H1 (cell line): Measurements from ENCODE around the gene LRRC74A. TPM values are rescaled to one million over a fixed set of nuclear protein-coding genes. Genes with fewer than 3 reads are reported as not detected.
A peak's percentile ranks its signal among the peaks of the same experiment; 100 is the strongest.

Experiments
- CTCF ChIA-PET: fragments of 300-600 bp; sonication (Branson Sonifier 250); formaldehyde crosslinking; loops from one replicate; lab custom pipeline; 2021; ENCODE audit not compliant: partially characterized antibody; lab: Charles Lee
- POLR2A ChIA-PET: fragments of 300-600 bp; sonication (Branson Sonifier 250); formaldehyde crosslinking; loops from one replicate; lab custom pipeline; 2021; ENCODE audit warnings: inconsistent platforms; ENCODE audit not compliant: partially characterized antibody; lab: Charles Lee
- DNase-seq, 2 experiments: peaks; one replicate each; pipeline versions ENCODE4 v3.0.0 to v3.0.0-alpha.2; 2010 to 2022; ENCODE audit warnings: low spot score in 2 of 2, low read depth in 1 of 2, mixed read lengths in 1 of 2
- FAIRE-seq: peaks from 2 replicates; lab custom pipeline; 2011; peaks lifted over from hg19 to GRCh38; lab: Jason Lieb, UNC
- H2AFZ ChIP-seq: 2 replicates; pipeline ENCODE4 v1.8.1; 2012; ENCODE audit warnings: low read length, inconsistent platforms
- H2AK5ac ChIP-seq: 2 replicates; pipeline ENCODE4 v1.6.1; 2013; ENCODE audit warnings: low read depth, low read length
- H2BK120ac ChIP-seq: replicated peaks from 2 replicates; pipeline ENCODE3; 2013; ENCODE audit warnings: low read depth, low read length, inconsistent platforms
- H2BK12ac ChIP-seq: 2 replicates; pipeline ENCODE4 v1.6.1; 2013; ENCODE audit warnings: low read depth, low read length
- H2BK15ac ChIP-seq: 2 replicates; pipeline ENCODE4 v1.6.1; 2013; ENCODE audit warnings: low read length
- H2BK20ac ChIP-seq: 2 replicates; pipeline ENCODE4 v1.6.1; 2013; ENCODE audit warnings: low read length
- H2BK5ac ChIP-seq: 2 replicates; pipeline ENCODE4 v1.6.1; 2013; ENCODE audit warnings: low read depth, low read length
- H3K14ac ChIP-seq: 2 replicates; pipeline ENCODE4 v1.6.1; 2013; ENCODE audit warnings: inconsistent platforms; ENCODE audit not compliant: insufficient read length
- H3K18ac ChIP-seq: 2 replicates; pipeline ENCODE4 v1.6.1; 2013; ENCODE audit warnings: low read length; ENCODE audit errors: extremely low read depth
- H3K23ac ChIP-seq: 2 replicates; pipeline ENCODE4 v1.6.1; 2013; ENCODE audit warnings: inconsistent platforms; ENCODE audit not compliant: insufficient read length
- H3K23me2 ChIP-seq: 2 replicates; pipeline ENCODE4 v1.6.1; 2013; ENCODE audit warnings: low read depth, low read length
- H3K27ac ChIP-seq: 2 replicates; pipeline ENCODE4 v1.6.1; 2011; ENCODE audit warnings: low read depth, low read length, inconsistent platforms
- H3K27me3 ChIP-seq, 4 experiments: replicated peaks in 1 of 4; 1 replicate in 1 of 4; 2 replicates in 3 of 4; pipeline versions ENCODE4 v1.6.1 to v1.8.1; 2011 to 2013; ENCODE audit warnings: low read length in 3 of 4, mild to moderate bottlenecking in 3 of 4, inconsistent platforms in 2 of 4, mixed read lengths in 2 of 4, moderate library complexity in 1 of 4; ENCODE audit not compliant: control insufficient read depth in 3 of 4, insufficient read depth in 3 of 4; ENCODE audit errors: extremely low read depth in 1 of 4
- H3K36me3 ChIP-seq, 4 experiments: 2 replicates each; pipeline versions ENCODE4 v1.6.1 to v1.8.1; 2011 to 2013; ENCODE audit warnings: mild to moderate bottlenecking in 4 of 4, low read length in 3 of 4, moderate library complexity in 2 of 4, control low read depth in 1 of 4, inconsistent platforms in 1 of 4; ENCODE audit not compliant: insufficient read depth in 4 of 4, control insufficient read depth in 2 of 4
- H3K4ac ChIP-seq: replicated peaks from 2 replicates; pipeline ENCODE3; 2013; ENCODE audit warnings: low read length, low read depth, mixed read lengths, inconsistent platforms; ENCODE audit not compliant: insufficient read length
- H3K4me1 ChIP-seq, 4 experiments: replicated peaks in 1 of 4; 1 replicate in 1 of 4; 2 replicates in 3 of 4; pipeline versions ENCODE4 v1.6.1 to v1.8.1; 2011 to 2013; ENCODE audit warnings: low read length in 3 of 4, inconsistent platforms in 2 of 4, mixed read lengths in 1 of 4; ENCODE audit not compliant: insufficient read depth in 4 of 4, control insufficient read depth in 3 of 4
- H3K4me2 ChIP-seq, 2 experiments: 2 replicates each; pipeline versions ENCODE4 v1.6.1 to v1.8.1; 2011 to 2013; ENCODE audit warnings: low read depth in 2 of 2, low read length in 2 of 2, control low read depth in 1 of 2, inconsistent platforms in 1 of 2, mild to moderate bottlenecking in 1 of 2; ENCODE audit not compliant: insufficient read depth in 1 of 2
- H3K4me3 ChIP-seq, 4 experiments: fragments of 200-600, 300-600 bp in 1 of 4; sonication (generic), shearing (Covaris generic), sonication (Bioruptor Twin) in 1 of 4; 2 replicates each; pipeline versions ENCODE4 v1.5.1 to v1.8.1; 2011 to 2016; ENCODE audit warnings: low read length in 4 of 4, low read depth in 3 of 4, control low read depth in 2 of 4, inconsistent platforms in 2 of 4, mild to moderate bottlenecking in 2 of 4, mixed read lengths in 1 of 4, moderate library complexity in 1 of 4; ENCODE audit not compliant: insufficient read depth in 2 of 4; ENCODE audit errors: extremely low read depth in 1 of 4
- H3K56ac ChIP-seq: replicated peaks from 2 replicates; pipeline ENCODE3; 2013; ENCODE audit warnings: low read depth, mild to moderate bottlenecking, mixed read lengths, low read length, inconsistent platforms; ENCODE audit not compliant: insufficient read length
- H3K79me1 ChIP-seq: 2 replicates; pipeline ENCODE4 v1.6.1; 2013; ENCODE audit warnings: low read depth, low read length, control low read depth
- H3K79me2 ChIP-seq, 2 experiments: 2 replicates each; pipeline versions ENCODE4 v1.6.1 to v1.8.1; 2012 to 2013; ENCODE audit warnings: low read length in 2 of 2, mild to moderate bottlenecking in 2 of 2, inconsistent platforms in 1 of 2; ENCODE audit not compliant: insufficient read depth in 2 of 2, control insufficient read depth in 1 of 2
- H3K9ac ChIP-seq, 4 experiments: replicated peaks in 1 of 4; 1 replicate in 1 of 4; 2 replicates in 3 of 4; pipeline versions ENCODE4 v1.6.1 to v1.8.1; 2011 to 2013; ENCODE audit warnings: low read depth in 3 of 4, low read length in 3 of 4, control low read depth in 2 of 4, mild to moderate bottlenecking in 2 of 4, moderate library complexity in 2 of 4, inconsistent platforms in 1 of 4; ENCODE audit errors: extremely low read depth in 1 of 4
- H3K9me3 ChIP-seq, 2 experiments: 2 replicates each; pipeline versions ENCODE4 v1.6.1 to v1.8.1; 2012 to 2013; ENCODE audit warnings: mild to moderate bottlenecking in 2 of 2, moderate library complexity in 2 of 2, control low read depth in 1 of 2, inconsistent platforms in 1 of 2, low read depth in 1 of 2, low read length in 1 of 2, mixed read lengths in 1 of 2; ENCODE audit not compliant: insufficient read depth in 2 of 2
- H4K20me1 ChIP-seq, 2 experiments: replicated peaks in 1 of 2; 2 replicates each; pipeline versions ENCODE3 to v1.8.1; 2011 to 2013; ENCODE audit warnings: inconsistent platforms in 2 of 2, low read length in 2 of 2, mild to moderate bottlenecking in 1 of 2; ENCODE audit not compliant: insufficient read depth in 2 of 2, control insufficient read depth in 1 of 2
- H4K5ac ChIP-seq: 2 replicates; pipeline ENCODE4 v1.6.1; 2013; ENCODE audit warnings: low read length, low read depth, mixed read lengths, inconsistent platforms; ENCODE audit not compliant: insufficient read length
- H4K8ac ChIP-seq: 2 replicates; pipeline ENCODE4 v1.8.0; 2013; ENCODE audit warnings: mild to moderate bottlenecking, moderate library complexity, low read length, inconsistent platforms; ENCODE audit not compliant: insufficient read depth; ENCODE audit errors: extremely low read depth
- H4K91ac ChIP-seq: replicated peaks from 2 replicates; pipeline ENCODE3; 2013; ENCODE audit warnings: low read length, mixed read lengths, inconsistent platforms; ENCODE audit not compliant: insufficient read length
- ASH2L ChIP-seq: fragments of 200-600, 300-600 bp; sonication (generic); IDR thresholded peaks from one replicate; pipeline ENCODE4 v1.7.1; 2017; ENCODE audit warnings: low read length
- ATF3 ChIP-seq: IDR thresholded peaks from 2 replicates; pipeline ENCODE4 v1.6.1; 2011; ENCODE audit warnings: low read depth, mild to moderate bottlenecking, low read length; ENCODE audit not compliant: insufficient read depth
- BRCA1 ChIP-seq: IDR thresholded peaks from 2 replicates; pipeline ENCODE4 v1.6.1; 2012; ENCODE audit warnings: low read depth, low read length, improper control_type of control experiment
- CBX5 ChIP-seq: fragments of 300-800, 300-1000 bp; sonication (generic); IDR thresholded peaks from 2 replicates; pipeline ENCODE4 v1.7.1; 2016; ENCODE audit warnings: antibody characterized with exemption, low read length, low read depth
- E2F6 ChIP-seq: IDR thresholded peaks from 2 replicates; pipeline ENCODE4 v1.6.1; 2012; ENCODE audit warnings: inconsistent platforms
- EGR1 ChIP-seq: IDR thresholded peaks from 2 replicates; pipeline ENCODE4 v1.6.1; 2011; ENCODE audit warnings: low read depth, low read length, borderline replicate concordance
- KDM4A ChIP-seq: IDR thresholded peaks from one replicate; pipeline ENCODE4 v1.7.1; 2012; ENCODE audit warnings: low read depth, mild to moderate bottlenecking, moderate library complexity, low read length, inconsistent platforms; ENCODE audit not compliant: severe bottlenecking
- MAX ChIP-seq: IDR thresholded peaks from 2 replicates; pipeline ENCODE4 v1.6.1; 2012; ENCODE audit warnings: inconsistent platforms
- SIX5 ChIP-seq: IDR thresholded peaks from 2 replicates; pipeline ENCODE4 v1.6.1; 2011; ENCODE audit warnings: mild to moderate bottlenecking, low read depth, low read length
- SP4 ChIP-seq: IDR thresholded peaks from 2 replicates; pipeline ENCODE4 v1.6.1; 2012; ENCODE audit warnings: low read length, inconsistent platforms
- YY1 ChIP-seq: IDR thresholded peaks from 2 replicates; pipeline ENCODE4 v1.6.1; 2011; ENCODE audit warnings: low read depth, mild to moderate bottlenecking, low read length
- WGBS, 2 experiments: shearing (Covaris generic) in 1 of 2; methylation state at CpG; one replicate each; pipeline versions ENCODE4 v1.1.6 to v1.1.7; 2013 to 2015; ENCODE audit warnings: low lambda C conversion rate in 2 of 2, mixed read lengths in 2 of 2, inconsistent platforms in 1 of 2, low coverage in 1 of 2, missing lambda C conversion rate in 1 of 2; ENCODE audit not compliant: insufficient replicate concordance in 2 of 2, insufficient coverage in 1 of 2, insufficient read length in 1 of 2; ENCODE audit errors: extremely low coverage in 1 of 2, missing lambda C conversion rate in 1 of 2; 5-methylcytosine and 5-hydroxymethylcytosine counted together
- long read RNA-seq, 2 experiments: library from RNA in 1 of 2; library from capped mRNA in 1 of 2; stranded (forward); transcript quantifications; one replicate each; pipeline ENCODE4 v2.0.0, GENCODE V29; 2021; ENCODE audit warnings: inconsistent platforms in 1 of 2
- polyA minus RNA-seq, 3 experiments: library from RNA; depleted of rRNA, polyadenylated mRNA; stranded (reverse); fragments of >200 nt; gene quantifications; 1 replicate in 2 of 3; 2 replicates in 1 of 3; pipeline ENCODE4 v1.2.3, GENCODE V29; 2011
- polyA plus RNA-seq, 7 experiments: library from polyadenylated mRNA; depleted of rRNA in 3 of 7; stranded (reverse) in 5 of 7; unstranded in 2 of 7; fragments of >200 nt in 5 of 7; fragments of 200-250 nt in 2 of 7; gene quantifications; 1 replicate in 5 of 7; 2 replicates in 1 of 7; 4 replicates in 1 of 7; pipeline versions ENCODE4 v1.2.1 to v1.2.3, GENCODE V29; 2011 to 2013; ENCODE audit warnings: missing spikeins in 2 of 7, mixed read lengths in 2 of 7
- total RNA-seq: library from RNA; stranded (reverse); fragmentation: NEBNext Ultra II Directional; extraction: Animal tissue kit (Norgen Biotek cat#: 25700); gene quantifications from 2 replicates; pipeline ENCODE4 v1.2.1, GENCODE V29; 2021

Gene LRRC74A
- total RNA-seq (not detected in 2 replicates), polyA plus RNA-seq (2011; rRNA removed) (not detected in 2 replicates), polyA minus RNA-seq (2011; rRNA and poly(A)+ RNA removed) (not detected in 2 replicates)
- not detected for polyA plus RNA-seq (2011; cell fraction: cytosol; rRNA removed)
- not detected for polyA plus RNA-seq (2011; cell fraction: nucleus; rRNA removed)
- polyA plus RNA-seq (2012, experiment 1 of 2): not detected in 4 replicates
- not detected for polyA plus RNA-seq (2012, experiment 2 of 2)
- polyA plus RNA-seq (2013, experiment 1 of 2): not detected
- not detected for polyA plus RNA-seq (2013, experiment 2 of 2)
- not detected for polyA minus RNA-seq (2011; cell fraction: cytosol; rRNA and poly(A)+ RNA removed)
- not detected for polyA minus RNA-seq (2011; cell fraction: nucleus; rRNA and poly(A)+ RNA removed)
- long read RNA-seq, experiment 1: 0 reads
- long read RNA-seq, experiment 2: 0 reads

- peaks cover 2 to 4% of the 10 kb centered on the region in 2 experiments; a peak in 2 of 4 replicates for H3K9me3 ChIP-seq
- H3K4me1 ChIP-seq: peaks cover 0 to 22% (median 9%) of the 10 kb centered on the region in 4 experiments; a peak in 5 of 7 replicates
- H2BK120ac ChIP-seq: no peak within 1 kb of the TSS
- H4K91ac ChIP-seq: no peak within 1 kb of the TSS
- no peak within 1 kb of the TSS for H2AK5ac ChIP-seq
- H3K4ac ChIP-seq: no peak within 1 kb of the TSS
- DNase-seq (no peak), FAIRE-seq (no peak)
- no peak within 1 kb of the TSS for H2BK5ac ChIP-seq
- no peak within 1 kb of the TSS for H2BK12ac ChIP-seq
- WGBS, 2 experiments: 80% methylated on average over 2 of the region's 2 CpGs; no CpG with 5 or more reads in 1 of the 2 experiments
- no peak within 1 kb of the TSS for H4K5ac ChIP-seq
- H3K79me1 ChIP-seq: no peaks in the 10 kb centered on the region
- no peak within 1 kb of the TSS for H3K4me2 ChIP-seq
- H3K23ac ChIP-seq: no peak within 1 kb of the TSS
- no peak within 1 kb of the TSS for H2BK15ac ChIP-seq
- H3K14ac ChIP-seq: no peak within 1 kb of the TSS
- CTCF ChIA-PET: no interaction called here
- no peak within 1 kb of the TSS for H3K27ac ChIP-seq
- H2AFZ ChIP-seq: no peak within 1 kb of the TSS
- no peak within 1 kb of the TSS for H3K18ac ChIP-seq
- no peak within 1 kb of the TSS for H3K56ac ChIP-seq
- H3K27me3 ChIP-seq: no peaks in the 10 kb centered on the region
- H3K9ac ChIP-seq: no peak within 1 kb of the TSS
- H3K23me2 ChIP-seq: no peaks in the 10 kb centered on the region
- H3K36me3 ChIP-seq: no peaks in the 10 kb centered on the region
- no peaks in the 10 kb centered on the region for H4K20me1 ChIP-seq
- POLR2A ChIA-PET: interaction anchor here (1.4 kb wide), 1 partner anchor 14 kb away, joined by 3 read pairs; the partner anchor contains the start of gene ANGEL1
- no peaks in the 10 kb centered on the region for H3K79me2 ChIP-seq
- no peak within 1 kb of the TSS for H3K4me3 ChIP-seq
- H4K8ac ChIP-seq: no peak within 1 kb of the TSS
- no peak within 1 kb of the TSS for H2BK20ac ChIP-seq
- TF ChIP-seq CBX5 (no peak), ASH2L (no peak), SIX5 (no peak), MAX (0 out of 2 replicates have a peak, but pooled peaks have one; percentile 25), ATF3 (no peak), SP4 (no peak), KDM4A (no peak), BRCA1 (no peak), E2F6 (peak; percentile 84), YY1 (no peak), EGR1 (no peak)
Measured at GRCh38 chr14:76826122-76826521, at the start of gene LRRC74A. TSS of gene LRRC74A (plus strand) at chr14:76826408. CDS start at chr14:76826698, 290 bp downstream.
